ENCODE results near the gene CACNB2. TPM values are rescaled to one million over a fixed set of nuclear protein-coding genes. Genes with fewer than 3 reads are reported as not detected.

CACNB2 gene
- total and polyA plus RNA-seq, 2 donors (not counting 3 experiments of a cell fraction or from before 2014, with no cell fraction given) = not detected

GRCh38 chr10:18334116-18334867 is 194.1 kb downstream of the CACNB2 start:
- CTCF ChIA-PET = no interaction called here
- Histone ChIP-seq H3K9me1 (replicated peaks; ENCODE audit: control insufficient read depth, extremely low read depth, insufficient read depth, low read length) (no peaks in the 10 kb centered on the region), H3K79me2 (ENCODE audit: control insufficient read depth, insufficient read depth, low read length) (no peaks in the 10 kb centered on the region), H3K27ac (ENCODE audit: insufficient read depth, low read depth, low read length) (no peak overlapping the region), H4K20me1 (replicated peaks; ENCODE audit: control insufficient read depth, extremely low read depth, insufficient read depth, low read length) (no peaks in the 10 kb centered on the region), H3K9ac (replicated peaks; ENCODE audit: extremely low read depth, insufficient read depth, low read length) (no peak overlapping the region), H3K36me3 (ENCODE audit: control insufficient read depth in 2 of 2, extremely low read depth in 1 of 2, insufficient read depth in 2 of 2, low read length in 2 of 2) (no peaks in the 10 kb centered on the region), H2AFZ (ENCODE audit: low read depth, low read length) (no peak overlapping the region), H3K4me1 (ENCODE audit: control insufficient read depth, extremely low read depth, insufficient read depth, low read length) (no peaks in the 10 kb centered on the region), H3K9me3 (replicated peaks; ENCODE audit: control insufficient read depth, insufficient read depth, low read length) (no peaks in the 10 kb centered on the region), H3K4me3 (replicated peaks in 1 of 3; ENCODE audit: insufficient read depth in 1 of 3, low read depth in 1 of 3, low read length in 3 of 3) (no peak overlapping the region), H3K4me2 (ENCODE audit: insufficient read depth, low read length) (no peak overlapping the region), H3K27me3 (ENCODE audit: control insufficient read depth in 2 of 2, insufficient read depth in 2 of 2, low read length in 2 of 2) (no peaks in the 10 kb centered on the region)
- dilution Hi-C loops (cut with MboI; ENCODE audit: extremely low pct_ligation_motif_present, low sequenced_read_pairs) = no loop called here
- intact Hi-C loops (cut with micrococcal nuclease) = no loop called here
- DNase-seq (ENCODE audit: low read depth, low spot score) (no peak), FAIRE-seq (no peak)
- POLR2A ChIA-PET = no interaction called here
- no peak for TF ChIP-seq POLR2A (IDR thresholded peaks at IDR 0.05; ENCODE audit: low read depth, low read length)
- no peak for TF ChIP-seq GATA2 (IDR thresholded peaks at IDR 0.05; ENCODE audit: insufficient read depth, insufficient read length, low read depth, low read length)
- no peak for TF ChIP-seq FOS (IDR thresholded peaks at IDR 0.05; ENCODE audit: borderline replicate concordance, insufficient read depth, low read length)
- TF ChIP-seq MAX (IDR thresholded peaks at IDR 0.05; ENCODE audit: insufficient read depth, insufficient read length) = no peak
- TF ChIP-seq JUN (IDR thresholded peaks at IDR 0.05; ENCODE audit: borderline replicate concordance, insufficient read depth, insufficient read length, low read depth) = no peak
- no peak for TF ChIP-seq MYC (IDR thresholded peaks at IDR 0.05; ENCODE audit: low read depth, low read length)
- TF ChIP-seq EZH2 (IDR thresholded peaks at IDR 0.05; ENCODE audit: borderline replicate concordance, low read depth, low read length, severe bottlenecking) = no peak
- TF ChIP-seq POLR2AphosphoS5 (IDR thresholded peaks at IDR 0.05; ENCODE audit: insufficient read depth, low read depth, low read length) = no peak
- TF ChIP-seq CTCF (IDR thresholded peaks at IDR 0.05; ENCODE audit: extremely low read depth in 1 of 2, insufficient read depth in 1 of 2, low read depth in 1 of 2, low read length in 2 of 2) = no peak
- BruUV-seq (replicated peaks) = no TSS peak

All from endothelial cell of umbilical vein (primary cell).